ENCODE measurements around the gene RTKN.
"Not testable (repeated sequence)": the region's sequence is repeated elsewhere in the genome, so short reads cannot be mapped to it uniquely, and the experiment has no call there.

RTKN gene

GRCh38 chr2:74441690-74442482 is at the start of gene RTKN:
TSS of gene RTKN (minus strand) at chr2:74441937. CDS start at chr2:74441816, 121 bp downstream.
- DNase-seq (ENCODE audit: low spot score): no peak

DNA sequence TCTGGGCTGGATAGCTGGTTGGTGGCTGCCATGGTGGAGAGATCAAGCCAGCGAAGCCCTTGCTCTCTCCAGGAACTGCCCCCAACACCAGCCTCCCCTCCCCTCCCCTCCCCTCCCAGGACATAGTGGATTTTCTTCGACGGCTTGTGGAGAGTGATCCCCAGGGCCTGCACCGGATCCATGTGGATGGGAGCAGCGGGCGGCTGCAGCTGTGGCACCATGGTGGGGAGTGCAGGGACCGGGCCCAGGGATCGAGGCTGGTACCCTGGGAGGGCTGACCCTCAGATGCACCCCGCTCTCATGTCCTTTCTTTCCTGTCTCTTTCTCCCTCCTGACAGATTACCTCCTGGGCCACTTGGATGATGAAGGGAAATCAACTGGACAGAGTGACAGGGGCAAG is 48.2 kb upstream of the RTKN start:
- DNase-seq (ENCODE audit: low spot score): no peak

- no peak for DNase-seq (ENCODE audit: low spot score)
These were observed 47.1 kb upstream of the RTKN start for GRCh38 chr2:74488643-74489481.

DNA sequence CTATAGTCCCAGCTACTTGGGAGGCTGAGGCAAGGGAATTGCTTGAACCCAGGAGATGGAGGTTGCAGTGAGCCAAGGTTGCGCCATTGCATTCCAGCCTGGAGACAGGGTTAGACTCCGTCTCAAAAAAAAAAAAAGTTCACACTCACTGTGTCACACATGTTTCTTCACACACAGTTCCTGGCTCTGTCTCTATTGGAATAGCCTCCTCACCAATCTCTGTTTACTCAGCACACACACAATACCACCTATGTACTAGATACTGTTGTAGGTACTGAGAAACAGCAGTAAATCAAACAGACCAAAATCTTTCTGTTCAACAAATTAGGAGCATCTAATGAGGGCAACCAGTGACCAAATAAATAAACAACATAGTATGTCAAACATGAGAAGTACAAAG is 44.4 kb upstream of the RTKN start:
- no peak for DNase-seq (ENCODE audit: low spot score)

GRCh38 chr2:74483675-74484164 is 42.0 kb upstream of the RTKN start:
- not testable (repeated sequence) for DNase-seq (ENCODE audit: low spot score)

DNA sequence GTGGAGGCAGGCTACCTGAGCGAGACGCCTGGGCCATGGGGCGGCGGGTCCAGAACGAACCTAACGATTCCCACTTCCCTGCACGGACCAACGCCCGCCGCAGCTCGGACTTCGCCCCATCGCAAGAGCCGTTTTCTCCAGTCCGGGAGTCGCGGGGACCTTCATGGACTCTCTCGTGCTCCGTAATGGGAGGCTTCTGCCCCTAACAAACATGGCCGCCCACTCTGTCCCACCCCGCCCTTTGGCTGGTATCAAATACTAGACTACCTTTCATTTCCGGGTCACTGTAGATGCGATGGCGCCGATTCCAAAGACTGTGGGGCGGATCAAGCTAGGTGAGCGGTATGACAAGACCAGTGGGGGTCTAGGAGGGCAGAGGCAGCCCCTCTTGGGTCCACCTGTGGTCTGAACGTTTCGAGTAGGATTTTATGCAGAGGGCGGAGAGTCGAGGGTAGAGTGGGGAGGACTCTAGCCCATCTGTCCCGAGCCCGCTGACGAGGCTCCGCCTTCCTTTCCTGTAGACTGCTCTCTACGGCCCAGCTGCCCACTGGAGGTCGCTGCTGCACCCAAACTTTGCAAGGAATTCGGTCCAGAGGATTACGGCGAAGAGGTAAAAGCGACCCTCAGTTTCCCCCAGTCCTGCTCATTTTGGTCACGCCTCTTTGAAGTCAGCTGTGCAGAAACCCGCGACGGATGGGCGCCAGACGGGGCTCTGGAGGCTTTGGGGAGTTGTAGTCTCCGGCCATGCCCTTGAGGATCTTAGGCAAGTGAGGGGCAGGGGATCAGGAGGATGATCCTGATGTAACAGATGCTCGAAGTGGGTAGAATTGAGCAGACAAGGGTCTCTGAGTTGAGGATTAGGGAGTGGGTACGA is 41.3 kb upstream of the RTKN start, which contains the start of the genes CCDC142 and TTC31:
Gene CCDC142, minus strand, starts transcription at position 198 of the 874 bp plus-strand sequence. Its CDS starts 161 bp downstream, at position 37.
Gene TTC31, plus strand, starts transcription at position 281 of the 874 bp plus-strand sequence. Its CDS starts 15 bp downstream, at position 296.
- peak; percentile 95 for DNase-seq (ENCODE audit: low spot score)

DNA sequence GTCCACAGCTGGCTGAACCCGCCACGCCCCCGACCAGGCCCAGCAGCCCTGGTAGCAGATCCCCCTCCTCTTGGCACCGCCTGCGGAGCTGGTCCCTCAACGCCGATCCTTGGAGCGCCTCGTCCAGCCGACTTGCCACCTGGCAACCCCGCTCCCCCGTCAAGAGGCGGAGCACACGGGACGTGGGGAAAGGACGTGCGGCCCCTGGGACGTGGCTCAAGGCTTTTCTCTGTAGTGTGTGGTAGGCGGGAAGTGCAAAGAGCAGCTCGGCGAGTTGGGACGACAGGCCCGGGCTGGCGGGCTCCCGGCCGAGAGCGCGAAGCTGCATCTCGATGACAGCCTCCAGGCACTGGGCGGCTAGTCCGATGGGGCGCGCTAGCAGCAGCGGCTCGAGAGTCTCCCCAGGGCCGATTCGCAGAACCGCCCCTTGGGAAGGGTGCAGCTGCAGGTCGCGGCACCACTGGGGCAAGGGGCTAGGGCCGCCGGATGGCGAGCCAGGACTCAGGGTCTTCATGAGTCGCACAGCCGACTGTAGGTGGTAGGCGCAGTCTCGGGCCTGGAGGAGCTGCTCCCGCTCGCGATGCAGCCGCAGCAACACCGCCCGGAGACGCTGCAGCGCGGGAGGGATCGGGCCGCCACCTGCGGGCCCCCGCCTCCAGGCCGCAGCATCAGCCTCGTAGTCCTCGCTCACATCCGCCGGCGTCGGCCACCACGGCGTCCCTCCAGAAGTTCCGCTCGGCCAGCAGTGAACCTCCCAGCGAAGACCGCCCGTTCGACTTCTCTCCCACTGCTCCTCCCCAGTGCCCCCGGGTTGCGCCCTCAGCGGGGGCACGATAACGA is 40.4 kb upstream of the RTKN start:
- DNase-seq (ENCODE audit: low spot score): peak; percentile 65

GRCh38 chr2:74481431-74481830 is 39.7 kb upstream of the RTKN start:
- DNase-seq (ENCODE audit: low spot score): no peak

GRCh38 chr2:74474899-74475298 is 33.2 kb upstream of the RTKN start:
- DNase-seq (ENCODE audit: low spot score): no peak

GRCh38 chr2:74474481-74474880 is 32.7 kb upstream of the RTKN start:
- DNase-seq (ENCODE audit: low spot score): no peak

DNA sequence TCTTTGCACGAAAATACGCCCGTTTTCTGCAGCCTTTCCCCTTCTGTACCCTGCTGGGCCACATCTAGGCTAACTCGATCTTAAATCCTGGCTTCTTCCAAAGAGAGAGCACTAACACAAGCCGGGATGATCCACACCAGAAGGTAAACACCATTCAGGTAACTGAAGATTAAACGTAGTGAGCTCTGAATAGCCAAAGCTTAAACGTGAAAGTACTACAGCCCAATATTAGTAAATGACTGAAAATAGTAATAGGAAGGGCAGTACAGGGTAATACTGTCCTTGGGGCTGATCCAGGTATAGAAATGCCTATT is 31.2 kb upstream of the RTKN start:
- DNase-seq (ENCODE audit: low spot score): no peak

- peak; percentile 97 for DNase-seq (ENCODE audit: low spot score)
These were observed 30.6 kb upstream of the RTKN start, which contains the start of gene MRPL53 for GRCh38 chr2:74472086-74472944. TSS of gene MRPL53 (minus strand) at chr2:74472680. CDS start at chr2:74472660, 20 bp downstream.

GRCh38 chr2:74471332-74472065 is 29.8 kb upstream of the RTKN start:
- no peak for DNase-seq (ENCODE audit: low spot score)

- DNase-seq (ENCODE audit: low spot score): not testable (repeated sequence)
These were observed 29.0 kb upstream of the RTKN start for GRCh38 chr2:74470742-74471141.

DNA sequence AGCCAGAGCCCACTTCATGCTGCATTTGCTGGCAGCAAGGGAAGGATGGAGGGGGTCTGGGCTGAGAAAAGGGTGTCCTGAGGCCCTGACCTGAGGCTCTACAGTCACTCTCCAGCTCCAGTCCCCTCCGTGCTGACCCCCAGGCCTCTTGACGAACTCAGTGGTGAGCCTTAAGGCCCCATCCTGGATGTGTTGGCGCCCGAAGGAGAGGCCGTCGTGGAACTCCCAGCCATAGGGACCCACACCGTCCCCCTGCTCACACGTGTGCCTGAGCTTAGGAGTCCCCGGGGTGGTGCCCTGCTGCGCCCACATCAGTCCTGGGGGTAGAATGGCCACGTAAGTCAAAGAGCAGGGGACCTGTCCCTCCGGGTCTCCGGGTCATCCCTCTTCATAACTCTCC is 22.7 kb upstream of the RTKN start:
- no peak for DNase-seq (ENCODE audit: low spot score)

DNA sequence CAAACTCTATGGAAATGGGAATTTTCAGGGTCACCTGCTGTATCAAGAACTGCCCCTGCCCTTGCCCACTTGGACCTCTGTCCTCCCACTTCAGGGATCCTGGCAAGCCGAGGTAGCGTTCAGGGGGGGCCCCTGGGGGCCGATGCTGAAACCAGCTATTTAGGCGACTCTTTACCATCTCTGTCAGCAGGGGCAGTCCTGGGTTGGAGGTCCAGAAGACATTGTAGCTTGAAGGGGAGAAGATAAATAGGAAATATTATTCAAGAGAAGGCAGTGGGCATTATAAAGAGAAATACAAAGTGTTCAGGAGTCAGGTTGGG is 21.0 kb upstream of the RTKN start:
- no peak for DNase-seq (ENCODE audit: low spot score)

DNA sequence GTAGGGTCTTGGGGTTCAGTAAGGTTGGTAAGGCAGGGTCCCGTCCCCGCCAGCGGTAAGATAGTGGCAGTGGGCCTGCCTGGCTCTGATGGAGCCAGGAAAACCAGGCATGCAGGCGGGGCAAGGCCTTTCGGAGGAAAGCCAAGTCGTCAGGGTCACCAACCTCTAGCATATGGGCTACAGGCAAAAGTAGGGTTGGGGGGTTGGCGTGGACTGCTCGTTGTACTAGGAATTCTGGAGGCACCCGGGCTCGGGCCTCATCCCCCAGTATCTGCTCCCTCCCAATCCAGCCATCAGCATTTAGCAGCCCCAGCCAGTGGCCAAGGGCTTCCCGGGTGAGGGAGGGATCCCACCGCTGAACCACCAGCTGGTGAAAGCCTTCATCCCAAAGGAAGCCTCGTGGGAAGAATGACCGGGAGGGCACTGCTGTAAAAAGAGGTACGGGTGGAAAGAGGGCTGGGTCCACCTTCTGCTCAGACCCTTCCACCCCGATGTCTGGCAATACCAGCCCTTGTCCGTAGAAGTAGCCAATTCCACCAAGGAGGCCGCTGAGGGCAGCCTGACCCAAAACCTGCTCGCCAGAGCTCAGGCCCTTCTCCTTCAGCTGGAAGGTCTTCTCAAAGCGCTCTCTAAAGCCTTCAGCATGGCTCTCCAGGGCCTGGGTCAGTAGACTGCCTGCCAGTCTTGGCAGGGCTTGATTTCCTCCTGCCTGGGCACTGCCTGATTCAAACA is 20.5 kb upstream of the RTKN start:
- no peak for DNase-seq (ENCODE audit: low spot score)

DNA sequence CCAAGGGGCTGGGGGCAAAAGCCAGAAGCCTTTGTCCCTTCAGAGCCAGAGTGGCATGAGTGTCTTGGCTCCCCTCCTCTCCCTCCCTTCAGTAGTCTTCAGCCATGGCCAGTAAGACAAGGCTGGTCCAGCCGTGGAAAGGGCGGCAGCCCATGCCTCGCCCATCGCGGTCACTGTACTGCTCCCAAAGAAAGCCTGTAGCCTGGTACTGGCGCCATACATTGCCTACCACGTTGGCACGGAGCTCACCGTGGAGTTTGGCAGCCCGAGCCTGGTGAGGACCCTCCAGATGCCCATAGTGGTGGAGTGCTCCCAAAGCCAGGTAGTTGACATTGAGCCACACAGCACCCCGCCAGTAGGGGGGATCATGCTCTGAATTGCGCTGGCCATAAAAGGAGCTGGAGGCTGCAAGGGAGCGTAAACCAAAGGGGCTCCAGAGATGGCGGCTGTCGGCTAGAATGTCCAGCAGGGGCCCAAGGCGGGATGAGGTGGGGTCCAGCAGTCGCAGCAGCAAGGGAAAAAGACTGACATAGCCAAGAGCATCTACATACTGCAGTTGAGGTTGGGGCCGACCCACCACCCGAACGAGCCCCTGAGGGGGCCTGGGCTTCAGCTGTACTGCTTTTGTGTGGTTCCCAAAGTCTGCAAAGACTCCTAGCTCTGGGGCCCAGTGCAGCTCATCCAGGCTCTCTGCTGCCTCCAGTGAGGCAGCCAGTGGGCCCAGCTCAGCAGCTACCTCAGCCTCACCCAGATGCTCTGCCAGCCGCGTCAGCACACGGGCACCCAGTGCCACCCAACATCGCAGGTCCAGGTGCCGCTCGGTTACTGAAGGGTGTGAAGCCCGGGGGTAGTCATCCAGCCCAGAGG is 19.7 kb upstream of the RTKN start:
- DNase-seq (ENCODE audit: low spot score): peak; percentile 55

All from NAMALWA (cell line).